B cell (primary cell): ENCODE measurements around the gene EME1. TPM values are rescaled to one million over a fixed set of nuclear protein-coding genes. Genes with fewer than 3 reads are reported as not detected.

ENCODE experiments used
- ATAC-seq: fragments of 200-7000 bp; cut with Tn5 transposase; one replicate; pipeline ENCODE4 v1.10.0; 2021; ENCODE audit warnings: low read depth, mild to moderate bottlenecking, moderate number of reproducible peaks, moderate library complexity
- CTCF ChIA-PET: fragments of 350-600 bp; sonication (Branson Sonifier 250); formaldehyde crosslinking; loops from one replicate; lab custom pipeline; 2021; ENCODE audit warnings: antibody characterized with exemption, inconsistent platforms; lab: Charles Lee
- POLR2A ChIA-PET: fragments of 350-600 bp; sonication (Branson Sonifier 250); formaldehyde crosslinking; loops from one replicate; lab custom pipeline; 2021; ENCODE audit warnings: antibody characterized with exemption; lab: Charles Lee
- DNase-seq: peaks from one replicate; pipeline ENCODE4 v3.0.0; 2013
- H2AFZ ChIP-seq: 2 replicates; pipeline ENCODE4 v1.6.1; 2012; ENCODE audit warnings: mild to moderate bottlenecking, low read depth, low read length; ENCODE audit not compliant: insufficient read depth, poor library complexity, severe bottlenecking
- H3K27ac ChIP-seq, 2 donors: 1 replicate in 1 of 2; 2 replicates in 1 of 2; pipeline ENCODE4 v1.5.1; 2012 to 2013; ENCODE audit warnings: low read length in 2 of 2, mild to moderate bottlenecking in 2 of 2, moderate library complexity in 1 of 2
- H3K27me3 ChIP-seq, 4 experiments: fragments of 200-600 bp in 1 of 4; sonication (generic) in 1 of 4; replicated peaks in 1 of 4; 1 replicate in 2 of 4; 2 replicates in 2 of 4; pipeline versions ENCODE4 v1.6.1 to v1.7.0; 2013 to 2016; ENCODE audit warnings: low read length in 3 of 4, mild to moderate bottlenecking in 2 of 4, mixed read lengths in 1 of 4, moderate library complexity in 1 of 4; ENCODE audit not compliant: insufficient read depth in 4 of 4, control insufficient read depth in 3 of 4; ENCODE audit errors: control extremely low read depth in 1 of 4
- H3K36me3 ChIP-seq, 2 experiments: replicated peaks in 1 of 2; 1 replicate in 1 of 2; 2 replicates in 1 of 2; pipeline versions ENCODE4 v1.6.1 to v1.7.1; 2013; ENCODE audit warnings: low read length in 1 of 2; ENCODE audit not compliant: insufficient read depth in 2 of 2, control insufficient read depth in 1 of 2; ENCODE audit errors: control extremely low read depth in 1 of 2, extremely low read depth in 1 of 2
- H3K4me1 ChIP-seq, 2 donors: fragments of 200-600 bp in 1 of 2; sonication (generic) in 1 of 2; 1 replicate in 1 of 2; 2 replicates in 1 of 2; pipeline versions ENCODE4 v1.5.1 to v1.6.1; 2013 to 2017; ENCODE audit warnings: low read length in 2 of 2; ENCODE audit not compliant: control insufficient read depth in 2 of 2, insufficient read depth in 2 of 2
- H3K4me2 ChIP-seq: replicated peaks from 2 replicates; pipeline ENCODE3; 2012; ENCODE audit warnings: mild to moderate bottlenecking, low read depth, low read length; ENCODE audit not compliant: poor library complexity, severe bottlenecking
- H3K4me3 ChIP-seq, 5 experiments: fragments of 200-600 bp in 1 of 5; sonication (generic) in 1 of 5; 1 replicate in 3 of 5; 2 replicates in 2 of 5; pipeline versions ENCODE4 v1.5.1 to v1.7.0; 2011 to 2016; ENCODE audit warnings: low read length in 4 of 5, mild to moderate bottlenecking in 4 of 5, low read depth in 2 of 5, control low read depth in 1 of 5, moderate library complexity in 1 of 5; ENCODE audit not compliant: insufficient read depth in 1 of 5; ENCODE audit errors: control extremely low read depth in 1 of 5, extremely low read depth in 1 of 5
- H3K79me2 ChIP-seq: fragments of 200-600 bp; sonication (generic); one replicate; pipeline ENCODE4 v1.6.0; 2016; ENCODE audit warnings: low read length; ENCODE audit not compliant: control insufficient read depth, insufficient read depth
- H3K9ac ChIP-seq: fragments of 200-600 bp; sonication (generic); 2 replicates; pipeline ENCODE4 v1.6.1; 2017; ENCODE audit warnings: mild to moderate bottlenecking, low read length, moderate library complexity
- H3K9me3 ChIP-seq, 3 donors: one replicate each; pipeline versions ENCODE4 v1.6.1 to v1.7.1; 2013; ENCODE audit warnings: low read length in 2 of 3; ENCODE audit not compliant: control insufficient read depth in 2 of 3, insufficient read depth in 1 of 3; ENCODE audit errors: control extremely low read depth in 1 of 3
- H4K20me1 ChIP-seq: 2 replicates; pipeline ENCODE4 v1.6.0; 2012; ENCODE audit warnings: mild to moderate bottlenecking, low read length; ENCODE audit not compliant: insufficient read depth, control insufficient read depth, poor library complexity, severe bottlenecking
- H3K27ac Mint-ChIP-seq: one replicate; pipeline ENCODE4 v1.8.0; 2021; ENCODE audit warnings: mixed read lengths
- H3K27me3 Mint-ChIP-seq: one replicate; pipeline ENCODE4 v1.8.0; 2021; ENCODE audit warnings: mixed read lengths
- H3K4me1 Mint-ChIP-seq: one replicate; pipeline ENCODE4 v1.8.0; 2021; ENCODE audit warnings: mixed read lengths
- H3K4me3 Mint-ChIP-seq: one replicate; pipeline ENCODE4 v1.8.0; 2021; ENCODE audit warnings: mixed read lengths
- H3K9me3 Mint-ChIP-seq: one replicate; pipeline ENCODE4 v1.8.0; 2022; ENCODE audit warnings: mixed read lengths; ENCODE audit not compliant: insufficient read depth
- EZH2 ChIP-seq: IDR thresholded peaks from 2 replicates; pipeline ENCODE4 v1.6.1; 2012; ENCODE audit warnings: borderline replicate concordance, low read depth, mild to moderate bottlenecking, moderate library complexity, low read length; ENCODE audit not compliant: insufficient read depth, poor library complexity, severe bottlenecking
- WGBS: methylation state at CpG from one replicate; pipeline ENCODE4 v1.1.5; 2013; ENCODE audit warnings: missing lambda C conversion rate; ENCODE audit not compliant: insufficient coverage; 5-methylcytosine and 5-hydroxymethylcytosine counted together
- intact Hi-C: fragments of 100-400 bp; cut with micrococcal nuclease; formaldehyde crosslinking; loops from one replicate; pipeline ENCODE4 v1.10.0; 2022
- polyA plus RNA-seq: library from polyadenylated mRNA; depleted of rRNA; stranded (reverse); fragments of >200 nt; gene quantifications from 2 replicates; pipeline ENCODE4 v1.2.3, GENCODE V29; 2012
- total RNA-seq, 2 donors: library from RNA; stranded (reverse); fragments of 120-200 nt in 1 of 2; gene quantifications; 1 replicate in 1 of 2; 2 replicates in 1 of 2; pipeline versions ENCODE4 v1.2.3 to v1.2.4, GENCODE V29; 2013 to 2022
- TF ChIP-seq, protein P1 (sequence below): fragments of 200-600 bp; IDR thresholded peaks from one replicate; pipeline ENCODE4 v1.8.0; 2022; ENCODE audit warnings: antibody characterized with exemption, mild to moderate bottlenecking

The EME1 gene
- total and polyA plus RNA-seq, 2 donors (not counting 1 experiment from before 2014, with no cell fraction given), result 1.6 to 2.3 TPM

DNA sequence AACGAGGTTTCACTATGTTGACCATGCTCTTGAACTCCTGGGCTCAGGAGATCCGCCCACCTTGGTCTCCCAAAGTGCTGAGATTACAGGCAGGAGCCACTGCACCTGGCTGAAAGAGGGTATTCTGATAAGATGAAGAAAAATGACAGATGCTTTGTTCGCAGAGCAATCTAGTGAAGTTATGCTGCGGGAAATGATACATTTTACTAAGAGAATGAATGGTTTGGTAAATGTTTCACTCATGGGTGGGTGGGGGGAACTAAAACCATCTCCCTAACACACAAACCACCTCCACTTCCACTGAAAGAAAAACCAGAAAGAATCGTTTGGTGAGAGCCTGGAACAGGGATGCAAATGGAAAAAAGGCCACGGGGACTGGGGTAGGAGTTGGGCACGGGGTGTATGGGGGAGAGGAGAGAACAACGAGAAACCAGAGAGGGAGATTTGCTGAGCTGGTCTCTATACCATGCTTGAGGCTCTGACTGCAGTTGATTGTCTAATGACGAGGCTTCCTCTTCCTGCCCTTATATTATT, 46.1 kb upstream of the EME1 start:
- POLR2A ChIA-PET, result no interaction called here
- H3K27ac Mint-ChIP-seq, result no peak overlapping the region
- Histone ChIP-seq H3K4me1 (no peaks in the 10 kb centered on the region), H3K36me3 (no peaks in the 10 kb centered on the region), H4K20me1 (no peaks in the 10 kb centered on the region), H3K79me2 (no peaks in the 10 kb centered on the region), H3K4me2 (no peak overlapping the region), H3K9me3 (peaks cover 0 to 3% (median 0%) of the 10 kb centered on the region in 3 donors), H3K27ac (no peak overlapping the region), H2AFZ (no peak overlapping the region), H3K27me3 (no peaks in the 10 kb centered on the region), H3K9ac (no peak overlapping the region), H3K4me3 (no peak overlapping the region)
- no peak for ATAC-seq
- TF ChIP-seq, protein P1, sequence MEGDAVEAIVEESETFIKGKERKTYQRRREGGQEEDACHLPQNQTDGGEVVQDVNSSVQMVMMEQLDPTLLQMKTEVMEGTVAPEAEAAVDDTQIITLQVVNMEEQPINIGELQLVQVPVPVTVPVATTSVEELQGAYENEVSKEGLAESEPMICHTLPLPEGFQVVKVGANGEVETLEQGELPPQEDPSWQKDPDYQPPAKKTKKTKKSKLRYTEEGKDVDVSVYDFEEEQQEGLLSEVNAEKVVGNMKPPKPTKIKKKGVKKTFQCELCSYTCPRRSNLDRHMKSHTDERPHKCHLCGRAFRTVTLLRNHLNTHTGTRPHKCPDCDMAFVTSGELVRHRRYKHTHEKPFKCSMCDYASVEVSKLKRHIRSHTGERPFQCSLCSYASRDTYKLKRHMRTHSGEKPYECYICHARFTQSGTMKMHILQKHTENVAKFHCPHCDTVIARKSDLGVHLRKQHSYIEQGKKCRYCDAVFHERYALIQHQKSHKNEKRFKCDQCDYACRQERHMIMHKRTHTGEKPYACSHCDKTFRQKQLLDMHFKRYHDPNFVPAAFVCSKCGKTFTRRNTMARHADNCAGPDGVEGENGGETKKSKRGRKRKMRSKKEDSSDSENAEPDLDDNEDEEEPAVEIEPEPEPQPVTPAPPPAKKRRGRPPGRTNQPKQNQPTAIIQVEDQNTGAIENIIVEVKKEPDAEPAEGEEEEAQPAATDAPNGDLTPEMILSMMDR, result no peak
- TF ChIP-seq EZH2, result no peak
- 74% methylated on average over 5 of the region's 9 CpGs for WGBS
- H3K9me3 Mint-ChIP-seq, result no peaks in the 10 kb centered on the region
- H3K27me3 Mint-ChIP-seq, result peaks cover 5% of the 10 kb centered on the region
- no peak for DNase-seq
- CTCF ChIA-PET, result no interaction called here
- intact Hi-C loops, result no loop called here
- no peak overlapping the region for H3K4me3 Mint-ChIP-seq
- no peaks in the 10 kb centered on the region for H3K4me1 Mint-ChIP-seq

DNA sequence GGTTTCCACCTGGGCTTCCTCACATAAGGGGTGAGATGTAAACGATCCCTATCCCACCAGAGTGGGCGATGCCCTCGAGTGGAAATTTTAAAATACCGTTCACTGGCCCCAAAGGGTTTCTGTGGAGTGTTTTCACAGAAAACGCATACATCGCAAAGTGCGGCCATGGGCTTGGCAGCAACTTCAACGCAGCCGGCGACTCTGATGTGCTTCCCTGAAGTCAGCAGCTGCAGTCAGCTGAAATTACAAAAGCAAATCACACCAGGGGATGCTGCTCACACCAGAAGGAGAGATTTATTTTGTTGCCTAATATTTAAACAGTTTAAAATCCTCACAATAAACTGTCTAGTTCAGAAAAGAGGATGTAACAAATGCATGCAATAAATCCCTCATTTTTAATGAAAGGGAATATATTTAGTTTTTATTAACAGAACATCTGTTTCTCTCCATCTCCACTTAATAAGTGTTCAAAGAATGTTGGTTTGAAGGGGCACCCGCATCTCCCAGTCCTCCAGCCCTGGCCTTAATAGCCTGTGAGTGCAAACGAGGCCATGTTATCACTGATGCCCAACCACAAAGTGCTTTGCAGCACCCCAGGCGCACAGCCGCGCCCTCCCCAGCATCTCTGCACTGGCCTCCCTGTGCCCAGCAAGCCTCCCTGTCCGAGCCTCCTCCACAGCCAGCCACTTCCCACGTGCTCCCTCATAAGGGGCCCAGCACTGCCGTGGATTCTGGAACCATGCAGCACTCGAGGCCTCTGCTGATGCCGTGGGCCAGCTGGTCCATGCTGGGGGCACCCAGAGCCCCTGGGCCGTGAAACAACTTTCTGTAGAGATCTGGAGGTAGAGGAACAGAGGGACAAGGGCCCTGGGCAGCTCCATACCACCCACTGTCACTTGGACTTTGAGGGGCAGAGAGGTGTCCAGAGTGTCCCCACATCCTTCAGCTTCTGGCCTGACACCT, 44.4 kb upstream of the EME1 start:
- Mint-ChIP-seq H3K27me3 (peaks cover 12% of the 10 kb centered on the region), H3K4me3 (no peak overlapping the region), H3K9me3 (no peaks in the 10 kb centered on the region), H3K27ac (no peak overlapping the region), H3K4me1 (no peaks in the 10 kb centered on the region)
- no peak overlapping the region for H3K27ac ChIP-seq
- peaks cover 0 to 3% (median 0%) of the 10 kb centered on the region in 3 donors for H3K9me3 ChIP-seq
- H3K79me2 ChIP-seq, result no peaks in the 10 kb centered on the region
- H3K9ac ChIP-seq, result no peak overlapping the region
- ChIA-PET CTCF (no interaction called here), POLR2A (no interaction called here)
- H2AFZ ChIP-seq, result no peak overlapping the region
- H3K4me1 ChIP-seq, result no peaks in the 10 kb centered on the region
- no peaks in the 10 kb centered on the region for H4K20me1 ChIP-seq
- intact Hi-C loops, result no loop called here
- H3K27me3 ChIP-seq, result peaks cover 0 to 3% (median 0%) of the 10 kb centered on the region in 4 experiments
- WGBS, result 91% methylated on average over 16 of the region's 21 CpGs
- H3K4me2 ChIP-seq, result no peak overlapping the region
- H3K4me3 ChIP-seq, result no peak overlapping the region
- TF ChIP-seq, protein P1, result no peak
- TF ChIP-seq EZH2, result no peak
- no peak for ATAC-seq
- H3K36me3 ChIP-seq, result no peaks in the 10 kb centered on the region
- DNase-seq, result no peak
